GM19438 (cell line): ENCODE data around the gene CHSY3.
"Not testable (repeated sequence)": the region's sequence is repeated elsewhere in the genome, so short reads cannot be mapped to it uniquely, and the experiment has no call there.

Experiments
- ATAC-seq: cut with Tn5 transposase; IDR thresholded peaks from one replicate; pipeline ENCODE4 v1.9.1; 2021; ENCODE audit warnings: low read depth; ENCODE audit not compliant: unreplicated experiment

Gene CHSY3

GRCh38 chr5:130141659-130142320 lies 237.5 kb downstream of the CHSY3 start:
- ATAC-seq, result peak; percentile 79

GRCh38 chr5:130151239-130151638 lies 247.0 kb downstream of the CHSY3 start:
- no peak for ATAC-seq

GRCh38 chr5:130155345-130156011 lies 251.2 kb downstream of the CHSY3 start:
- ATAC-seq, result no peak

- no peak for ATAC-seq
Observed at GRCh38 chr5:130158036-130158435, 253.8 kb downstream of the CHSY3 start.

GRCh38 chr5:130159968-130160367 lies 255.7 kb downstream of the CHSY3 start:
- no peak for ATAC-seq

DNA sequence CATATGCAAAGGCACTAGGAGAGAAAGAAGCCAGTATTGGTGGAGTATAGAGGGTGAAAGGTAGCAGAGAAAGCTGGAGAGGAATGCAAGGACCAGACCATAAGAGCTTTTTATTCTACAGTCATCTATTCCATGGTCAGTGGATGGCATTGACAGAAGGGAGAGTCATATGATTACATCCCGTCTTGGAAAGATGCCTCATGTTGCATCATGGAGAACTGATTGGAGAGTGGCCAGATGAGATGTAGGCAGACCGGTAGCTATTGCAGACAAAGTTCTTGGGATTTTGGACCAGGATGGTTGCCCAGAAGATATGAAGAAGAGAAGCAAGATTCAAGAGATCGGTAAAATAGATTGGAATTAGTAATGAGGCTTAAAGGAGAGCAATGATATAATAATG lies 260.7 kb downstream of the CHSY3 start:
- ATAC-seq, result no peak

DNA sequence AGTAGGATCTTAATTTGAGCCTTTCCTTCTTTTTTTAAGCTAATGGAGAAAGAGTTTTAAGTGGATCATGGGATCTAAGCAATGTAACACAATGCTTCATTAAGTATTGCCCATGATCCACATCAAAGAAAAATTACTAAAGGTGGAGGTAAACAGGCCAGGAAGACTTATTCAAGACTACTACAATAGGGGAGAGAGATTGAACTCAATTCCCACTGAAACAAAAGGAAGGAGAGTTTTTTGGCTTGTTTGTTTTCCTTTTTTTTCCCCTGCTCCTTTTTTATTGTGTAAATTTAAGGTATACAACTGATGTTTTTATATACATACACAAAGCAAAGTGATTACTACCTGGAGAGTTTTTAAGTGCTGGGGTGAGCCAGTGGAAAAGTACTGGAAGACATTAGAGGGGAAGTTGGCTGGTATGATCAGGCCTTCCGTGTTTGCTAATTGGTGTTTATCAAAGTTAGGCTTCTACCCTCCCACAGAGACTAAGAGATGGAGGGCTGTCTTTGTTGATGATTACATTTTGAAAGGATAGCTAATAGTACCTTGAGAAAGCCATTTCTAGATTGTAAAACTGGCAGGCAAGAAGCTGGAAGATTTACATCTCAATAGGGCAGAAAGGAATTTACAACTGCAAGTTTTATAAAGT lies 262.7 kb downstream of the CHSY3 start:
- ATAC-seq, result no peak

GRCh38 chr5:130168211-130168610 lies 263.9 kb downstream of the CHSY3 start:
- no peak for ATAC-seq

- no peak for ATAC-seq
Observed at GRCh38 chr5:130171699-130172098, 267.4 kb downstream of the CHSY3 start.

DNA sequence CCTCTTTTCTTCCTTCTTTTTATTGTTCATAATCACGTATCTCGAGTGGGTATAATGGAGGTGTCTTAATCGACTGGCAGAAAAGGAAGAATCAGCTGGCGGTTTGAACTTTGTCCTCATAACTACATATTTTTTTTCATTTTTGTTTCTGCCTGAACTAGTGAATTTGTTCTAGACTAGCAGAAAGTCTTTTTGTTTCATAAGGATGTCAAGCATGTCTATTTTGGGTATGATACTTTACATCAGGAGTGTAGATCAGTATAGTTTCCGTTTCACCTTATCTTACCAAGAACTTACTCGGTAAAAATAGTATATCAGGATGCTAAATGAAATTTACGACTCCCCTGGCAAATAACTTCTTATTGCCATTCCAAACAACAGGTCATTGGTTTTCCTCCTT lies 278.9 kb downstream of the CHSY3 start:
- ATAC-seq, result no peak

GRCh38 chr5:130189961-130190360 lies 285.7 kb downstream of the CHSY3 start:
- no peak for ATAC-seq

DNA sequence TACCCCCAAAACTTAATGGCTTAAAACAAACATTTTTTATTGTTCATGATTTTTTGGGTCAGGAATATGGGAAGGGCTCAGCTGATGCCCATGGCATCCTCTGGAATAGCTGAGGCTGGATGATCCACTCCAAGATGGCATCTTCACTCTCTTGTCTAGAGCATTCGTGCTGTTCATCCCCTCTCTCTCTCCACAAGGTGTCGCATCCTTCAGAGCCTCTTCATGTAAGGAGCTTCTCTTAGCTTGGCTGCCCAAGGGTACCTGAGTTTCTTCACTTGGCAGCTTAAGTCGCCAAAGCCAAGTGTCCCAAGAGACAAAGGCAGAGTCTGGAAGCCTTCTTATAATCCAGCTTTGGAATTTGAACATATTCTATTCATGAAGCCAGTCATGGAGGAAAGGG lies 294.7 kb downstream of the CHSY3 start:
- ATAC-seq, result no peak

GRCh38 chr5:130206686-130207085 lies 302.4 kb downstream of the CHSY3 start:
- no peak for ATAC-seq

DNA sequence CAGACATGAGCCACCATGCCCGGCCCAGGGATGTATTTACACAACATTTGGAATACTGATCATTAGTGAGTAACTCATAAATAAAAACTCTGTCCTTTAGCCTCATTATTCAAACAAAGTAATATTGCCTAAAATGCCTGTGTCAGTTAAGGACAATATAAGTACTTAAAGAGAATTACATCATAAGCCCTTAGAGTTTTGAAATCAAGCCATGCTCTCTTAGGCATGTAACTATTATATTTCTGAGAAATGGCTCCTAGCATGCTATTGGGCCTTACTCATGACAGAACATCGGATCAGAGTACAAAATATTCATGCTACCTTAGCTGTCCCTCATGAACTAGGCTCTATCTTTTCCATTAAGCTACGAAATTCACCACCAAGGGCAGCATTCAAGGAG lies 309.3 kb downstream of the CHSY3 start:
- ATAC-seq, result no peak

DNA sequence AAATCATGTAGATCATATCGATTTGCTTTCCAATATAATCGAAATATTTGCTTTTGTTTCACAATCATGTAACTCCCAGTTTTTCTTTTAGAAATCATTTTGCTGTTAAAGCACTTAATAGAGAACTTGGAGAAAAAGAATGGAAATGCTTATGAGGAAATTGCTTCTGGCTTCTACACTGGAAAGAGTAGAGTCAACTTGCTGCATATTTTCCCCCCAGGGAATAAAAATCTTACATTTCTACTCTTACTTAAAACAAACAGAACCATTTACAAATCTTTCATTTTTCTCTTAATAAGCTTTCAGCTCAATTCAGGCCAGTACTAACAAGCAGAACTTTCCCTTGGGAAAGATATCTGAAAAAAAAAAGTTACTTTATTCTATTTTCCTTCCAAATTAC lies 312.0 kb downstream of the CHSY3 start:
- no peak for ATAC-seq

- no peak for ATAC-seq
Observed at GRCh38 chr5:130222573-130222972, 318.3 kb downstream of the CHSY3 start.

DNA sequence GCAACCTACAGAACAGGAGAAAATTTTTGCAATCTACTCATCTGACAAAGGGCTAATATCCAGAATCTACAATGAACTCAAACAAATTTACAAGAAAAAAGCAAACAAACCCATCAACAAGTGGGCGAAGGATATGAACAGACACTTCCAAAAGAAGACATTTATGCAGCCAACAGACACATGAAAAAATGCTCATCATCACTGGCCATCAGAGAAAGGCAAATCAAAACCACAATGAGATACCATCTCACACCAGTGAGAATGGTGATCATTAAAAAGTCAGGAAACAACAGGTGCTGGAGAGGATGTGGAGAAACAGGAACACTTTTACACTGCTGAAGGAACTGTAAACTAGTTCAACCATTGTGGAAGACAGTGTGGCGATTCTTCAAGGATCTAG lies 322.3 kb downstream of the CHSY3 start:
- ATAC-seq, result not testable (repeated sequence)

- no peak for ATAC-seq
Observed at GRCh38 chr5:130227699-130228098, 323.4 kb downstream of the CHSY3 start.

- ATAC-seq, result no peak
Observed at GRCh38 chr5:130231786-130232185, 327.5 kb downstream of the CHSY3 start.

GRCh38 chr5:130234816-130235215 lies 330.6 kb downstream of the CHSY3 start:
- no peak for ATAC-seq
